ENCODE data around the gene CASP2.

The CASP2 gene

GRCh38 chr7:143337216-143337615 lies 49.1 kb downstream of the CASP2 start:
- DNase-seq, result no peak

GRCh38 chr7:143341842-143342241 lies 53.7 kb downstream of the CASP2 start:
- no peak for DNase-seq

- no peak for DNase-seq
These were observed 55.4 kb downstream of the CASP2 start for GRCh38 chr7:143343596-143343995.

- DNase-seq, result peak; percentile 33 to 50
These were observed 57.3 kb downstream of the CASP2 start for GRCh38 chr7:143345428-143345900.

GRCh38 chr7:143346018-143346417 lies 57.9 kb downstream of the CASP2 start:
- DNase-seq, result no peak

- DNase-seq, result no peak
These were observed 59.8 kb downstream of the CASP2 start for GRCh38 chr7:143347950-143348349.

GRCh38 chr7:143351060-143351459 lies 62.9 kb downstream of the CASP2 start:
- DNase-seq, result no peak

- DNase-seq, result no peak
These were observed 63.4 kb downstream of the CASP2 start for GRCh38 chr7:143351574-143351973.

GRCh38 chr7:143352531-143353002 lies 64.4 kb downstream of the CASP2 start:
- peak; percentile 6 to 60 for DNase-seq

GRCh38 chr7:143354376-143354775 lies 66.2 kb downstream of the CASP2 start:
- no peak for DNase-seq

GRCh38 chr7:143354965-143355364 lies 66.8 kb downstream of the CASP2 start:
- no peak for DNase-seq

GRCh38 chr7:143355450-143356385 lies 67.6 kb downstream of the CASP2 start:
- no peak for DNase-seq

GRCh38 chr7:143356414-143357050 lies 68.4 kb downstream of the CASP2 start:
- DNase-seq, result no peak
